Stimulated activated naive CD8-positive, alpha-beta T cell treated with anti-CD3 and anti-CD28 coated beads, Interleukin-15, Interleukin-2, amounts not matched to agents 100 U/mL and 50 U/mL, for 24 hours (primary cell): ENCODE measurements around the gene CACNA2D3.
"Not testable (repeated sequence)": the region's sequence is repeated elsewhere in the genome, so short reads cannot be mapped to it uniquely, and the experiment has no call there.

Experiments
- ATAC-seq: fragments of 150-1000 bp; cut with Tn5 transposase; one replicate; pipeline ENCODE4 v1.10.0; 2021
- DNase-seq: peaks from one replicate; pipeline ENCODE4 v3.0.0; 2021

CACNA2D3 gene

GRCh38 chr3:54464554-54464953 lies 342.2 kb downstream of the CACNA2D3 start:
- not testable (repeated sequence) for ATAC-seq, DNase-seq

- no peak for ATAC-seq
- no peak for DNase-seq
Observed at GRCh38 chr3:54476891-54477290, 354.5 kb downstream of the CACNA2D3 start.

- DNase-seq = no peak
- ATAC-seq = no peak
Observed at GRCh38 chr3:54481606-54482365, 359.4 kb downstream of the CACNA2D3 start.

- no peak for DNase-seq
- no peak for ATAC-seq
Observed at GRCh38 chr3:54484334-54484733, 362.0 kb downstream of the CACNA2D3 start.

- no peak for ATAC-seq
- DNase-seq = no peak
Observed at GRCh38 chr3:54486317-54486716, 364.0 kb downstream of the CACNA2D3 start.

GRCh38 chr3:54488297-54488696 lies 365.9 kb downstream of the CACNA2D3 start:
- no peak for ATAC-seq
- DNase-seq = no peak

GRCh38 chr3:54494209-54494608 lies 371.9 kb downstream of the CACNA2D3 start:
- ATAC-seq = no peak

GRCh38 chr3:54506603-54507002 lies 384.3 kb downstream of the CACNA2D3 start:
- ATAC-seq = no peak
- DNase-seq = no peak

More at GRCh38 chr3:54494209-54494608, 371.9 kb downstream of the CACNA2D3 start:
- DNase-seq = no peak

GRCh38 chr3:54507876-54508460 lies 385.6 kb downstream of the CACNA2D3 start:
- no peak for ATAC-seq

GRCh38 chr3:54510506-54510905 lies 388.2 kb downstream of the CACNA2D3 start:
- DNase-seq (no peak), ATAC-seq (no peak)

More at GRCh38 chr3:54507876-54508460, 385.6 kb downstream of the CACNA2D3 start:
- no peak for DNase-seq

GRCh38 chr3:54511766-54512365 lies 389.5 kb downstream of the CACNA2D3 start:
- no peak for DNase-seq
- ATAC-seq = no peak

GRCh38 chr3:54514006-54514405 lies 391.7 kb downstream of the CACNA2D3 start:
- ATAC-seq (no peak), DNase-seq (no peak)

- ATAC-seq (no peak), DNase-seq (no peak)
Observed at GRCh38 chr3:54514416-54514815, 392.1 kb downstream of the CACNA2D3 start.

- DNase-seq (no peak), ATAC-seq (no peak)
Observed at GRCh38 chr3:54515441-54516213, 393.3 kb downstream of the CACNA2D3 start.

GRCh38 chr3:54517424-54517823 lies 395.1 kb downstream of the CACNA2D3 start:
- ATAC-seq = no peak
- no peak for DNase-seq

GRCh38 chr3:54518011-54518675 lies 395.8 kb downstream of the CACNA2D3 start:
- DNase-seq (no peak), ATAC-seq (no peak)

- ATAC-seq (no peak), DNase-seq (no peak)
Observed at GRCh38 chr3:54519493-54519892, 397.1 kb downstream of the CACNA2D3 start.

GRCh38 chr3:54520060-54520459 lies 397.7 kb downstream of the CACNA2D3 start:
- DNase-seq (no peak), ATAC-seq (no peak)

- DNase-seq (no peak), ATAC-seq (no peak)
Observed at GRCh38 chr3:54527521-54527920, 405.2 kb downstream of the CACNA2D3 start.

GRCh38 chr3:54527953-54528352 lies 405.6 kb downstream of the CACNA2D3 start:
- DNase-seq (no peak), ATAC-seq (no peak)

GRCh38 chr3:54528668-54529067 lies 406.3 kb downstream of the CACNA2D3 start:
- ATAC-seq = no peak
- DNase-seq = no peak

- ATAC-seq = no peak
- no peak for DNase-seq
Observed at GRCh38 chr3:54530091-54530490, 407.7 kb downstream of the CACNA2D3 start.
